Parathyroid adenoma (tissue), 2 donors: ENCODE measurements around the gene HMCN1.

Experiments
- H2AFZ ChIP-seq: fragments of 300-600 bp; sonication (generic); one replicate; pipeline ENCODE4 v1.7.0; 2017; ENCODE audit warnings: antibody characterized with exemption, mild to moderate bottlenecking
- H3K27ac ChIP-seq: fragments of 300-600 bp; sonication (generic); one replicate; pipeline ENCODE4 v1.7.0; 2017
- H3K27me3 ChIP-seq: fragments of 300-600 bp; sonication (generic); one replicate; pipeline ENCODE4 v1.7.0; 2017; ENCODE audit warnings: low read length; ENCODE audit not compliant: control insufficient read depth, insufficient read depth
- H3K36me3 ChIP-seq: fragments of 300-600 bp; sonication (generic); one replicate; pipeline ENCODE4 v1.7.0; 2017; ENCODE audit warnings: low read length; ENCODE audit not compliant: control insufficient read depth, insufficient read depth
- H3K4me1 ChIP-seq: fragments of 300-600 bp; sonication (generic); one replicate; pipeline ENCODE4 v1.7.0; 2017; ENCODE audit warnings: control low read depth
- H3K4me2 ChIP-seq: fragments of 300-600 bp; sonication (generic); one replicate; pipeline ENCODE4 v1.7.0; 2017; ENCODE audit warnings: low read length
- H3K4me3 ChIP-seq: fragments of 300-600 bp; sonication (generic); one replicate; pipeline ENCODE4 v1.7.0; 2017; ENCODE audit warnings: low read depth, low read length
- H3K79me2 ChIP-seq: fragments of 300-600 bp; sonication (generic); one replicate; pipeline ENCODE4 v1.7.0; 2017; ENCODE audit warnings: control low read depth
- H3K9ac ChIP-seq: fragments of 300-600 bp; sonication (generic); one replicate; pipeline ENCODE4 v1.7.0; 2017; ENCODE audit warnings: mild to moderate bottlenecking
- H3K9me3 ChIP-seq: fragments of 300-600 bp; sonication (generic); one replicate; pipeline ENCODE4 v1.7.0; 2017; ENCODE audit warnings: low read length; ENCODE audit not compliant: control insufficient read depth
- TF ChIP-seq, protein P1 (sequence below): fragments of 300-600 bp; sonication (generic); IDR thresholded peaks from one replicate; pipeline ENCODE4 v1.7.0; 2017; ENCODE audit warnings: antibody characterized with exemption, mild to moderate bottlenecking
- donor health status: primary hyperparathyroidism.

The HMCN1 gene

GRCh38 chr1:186102547-186103148 is 368.5 kb downstream of the HMCN1 start:
- H3K4me2 ChIP-seq = no peak overlapping the region
- no peak overlapping the region for H3K9ac ChIP-seq
- no peaks in the 10 kb centered on the region for H3K79me2 ChIP-seq
- no peak overlapping the region for H3K27ac ChIP-seq
- no peaks in the 10 kb centered on the region for H3K27me3 ChIP-seq
- no peak overlapping the region for H2AFZ ChIP-seq
- no peaks in the 10 kb centered on the region for H3K4me1 ChIP-seq
- H3K4me3 ChIP-seq = no peak overlapping the region
- no peaks in the 10 kb centered on the region for H3K9me3 ChIP-seq
- H3K36me3 ChIP-seq = no peaks in the 10 kb centered on the region
- TF ChIP-seq, protein P1, sequence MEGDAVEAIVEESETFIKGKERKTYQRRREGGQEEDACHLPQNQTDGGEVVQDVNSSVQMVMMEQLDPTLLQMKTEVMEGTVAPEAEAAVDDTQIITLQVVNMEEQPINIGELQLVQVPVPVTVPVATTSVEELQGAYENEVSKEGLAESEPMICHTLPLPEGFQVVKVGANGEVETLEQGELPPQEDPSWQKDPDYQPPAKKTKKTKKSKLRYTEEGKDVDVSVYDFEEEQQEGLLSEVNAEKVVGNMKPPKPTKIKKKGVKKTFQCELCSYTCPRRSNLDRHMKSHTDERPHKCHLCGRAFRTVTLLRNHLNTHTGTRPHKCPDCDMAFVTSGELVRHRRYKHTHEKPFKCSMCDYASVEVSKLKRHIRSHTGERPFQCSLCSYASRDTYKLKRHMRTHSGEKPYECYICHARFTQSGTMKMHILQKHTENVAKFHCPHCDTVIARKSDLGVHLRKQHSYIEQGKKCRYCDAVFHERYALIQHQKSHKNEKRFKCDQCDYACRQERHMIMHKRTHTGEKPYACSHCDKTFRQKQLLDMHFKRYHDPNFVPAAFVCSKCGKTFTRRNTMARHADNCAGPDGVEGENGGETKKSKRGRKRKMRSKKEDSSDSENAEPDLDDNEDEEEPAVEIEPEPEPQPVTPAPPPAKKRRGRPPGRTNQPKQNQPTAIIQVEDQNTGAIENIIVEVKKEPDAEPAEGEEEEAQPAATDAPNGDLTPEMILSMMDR = no peak

- TF ChIP-seq, protein P1 = no peak
Measured at GRCh38 chr1:186104459-186104858, 370.3 kb downstream of the HMCN1 start.

DNA sequence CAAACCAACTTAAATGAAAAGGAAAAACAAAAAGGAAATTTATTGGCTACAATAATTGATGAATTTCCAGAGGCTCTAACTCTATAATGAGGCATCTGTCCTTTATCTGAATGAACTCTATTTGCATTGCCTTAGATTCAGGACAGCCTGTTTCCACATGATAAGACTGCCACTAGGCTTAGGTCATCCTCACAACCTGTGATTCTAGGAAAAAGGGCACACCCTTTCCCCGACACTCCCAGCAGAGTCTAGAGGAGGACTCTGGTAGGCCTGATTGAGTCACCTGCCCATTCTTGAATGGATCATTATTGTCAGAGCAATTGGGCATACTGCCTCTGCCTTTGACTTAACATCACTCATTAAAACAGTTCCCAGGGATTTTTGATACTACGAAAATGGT is 378.1 kb downstream of the HMCN1 start:
- TF ChIP-seq, protein P1 = no peak

More at GRCh38 chr1:186104459-186104858, 370.3 kb downstream of the HMCN1 start:
- Histone ChIP-seq H3K27ac (no peak overlapping the region), H3K4me2 (no peak overlapping the region), H3K4me1 (no peaks in the 10 kb centered on the region), H3K4me3 (no peak overlapping the region), H2AFZ (no peak overlapping the region), H3K36me3 (no peaks in the 10 kb centered on the region), H3K79me2 (no peaks in the 10 kb centered on the region), H3K27me3 (no peaks in the 10 kb centered on the region), H3K9me3 (no peaks in the 10 kb centered on the region), H3K9ac (no peak overlapping the region)

DNA sequence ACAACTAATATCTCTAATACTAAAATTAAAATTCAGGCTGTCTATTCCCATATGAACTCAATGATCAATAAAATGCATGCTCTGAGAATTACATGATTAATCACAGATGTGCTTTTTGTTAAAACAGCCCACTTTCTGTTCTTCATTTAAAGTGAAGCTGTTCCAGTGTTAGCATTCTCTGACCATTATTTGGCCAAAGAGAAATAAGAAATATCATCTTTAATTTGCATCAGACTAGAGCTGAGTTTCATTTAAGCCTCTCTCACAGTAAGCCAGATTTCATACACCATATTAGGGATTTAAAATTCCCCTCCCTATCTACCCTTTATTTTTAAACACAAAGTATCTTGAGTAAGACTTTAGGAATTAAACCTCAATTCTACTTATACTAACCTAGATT is 379.3 kb downstream of the HMCN1 start:
- no peaks in the 10 kb centered on the region for H3K27me3 ChIP-seq
- H3K4me3 ChIP-seq = no peak overlapping the region
- H2AFZ ChIP-seq = no peak overlapping the region
- no peak overlapping the region for H3K27ac ChIP-seq
- H3K79me2 ChIP-seq = no peaks in the 10 kb centered on the region
- TF ChIP-seq, protein P1 = no peak
- H3K9me3 ChIP-seq = no peaks in the 10 kb centered on the region
- H3K4me1 ChIP-seq = no peaks in the 10 kb centered on the region
- no peaks in the 10 kb centered on the region for H3K36me3 ChIP-seq
- H3K9ac ChIP-seq = no peak overlapping the region
- no peak overlapping the region for H3K4me2 ChIP-seq

More for the DNA sequence above, 378.1 kb downstream of the HMCN1 start:
- no peaks in the 10 kb centered on the region for H3K4me1 ChIP-seq
- H3K9ac ChIP-seq = no peak overlapping the region
- no peak overlapping the region for H3K4me3 ChIP-seq
- no peak overlapping the region for H3K4me2 ChIP-seq
- no peak overlapping the region for H3K27ac ChIP-seq
- H2AFZ ChIP-seq = no peak overlapping the region
- H3K27me3 ChIP-seq = no peaks in the 10 kb centered on the region
- H3K36me3 ChIP-seq = no peaks in the 10 kb centered on the region
- no peaks in the 10 kb centered on the region for H3K9me3 ChIP-seq
- H3K79me2 ChIP-seq = no peaks in the 10 kb centered on the region

DNA sequence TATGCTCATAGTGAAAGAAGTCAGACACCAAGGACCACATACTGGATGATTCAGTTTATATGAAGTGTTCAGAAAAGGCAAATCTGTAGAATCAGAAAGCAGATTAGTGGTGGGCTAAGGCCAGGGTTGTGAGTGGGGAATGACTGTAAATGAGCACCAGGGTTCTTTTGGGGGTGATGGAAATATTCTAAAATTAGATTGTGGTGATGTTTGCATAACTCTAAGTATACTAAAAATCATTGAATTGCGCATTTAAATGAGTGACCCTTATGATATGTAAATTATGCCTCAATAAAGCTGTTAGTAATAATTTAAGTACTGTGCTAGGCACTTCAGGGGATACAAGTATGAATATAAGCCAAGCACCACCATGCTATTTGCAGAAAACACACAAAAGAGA is 384.5 kb downstream of the HMCN1 start:
- Histone ChIP-seq H3K36me3 (no peaks in the 10 kb centered on the region), H3K9ac (no peak overlapping the region), H3K27ac (no peak overlapping the region), H3K4me1 (no peaks in the 10 kb centered on the region), H3K27me3 (no peaks in the 10 kb centered on the region), H2AFZ (no peak overlapping the region), H3K4me3 (no peak overlapping the region), H3K4me2 (no peak overlapping the region), H3K79me2 (no peaks in the 10 kb centered on the region), H3K9me3 (no peaks in the 10 kb centered on the region)
- TF ChIP-seq, protein P1 = no peak
